Vagina (tissue), 2 donors: ENCODE results near the gene CNTNAP4. TPM values are rescaled to one million over a fixed set of nuclear protein-coding genes. Genes with fewer than 3 reads are reported as not detected.

Source experiments
- DNase-seq, 2 donors: peaks; one replicate each; pipeline ENCODE4 v3.0.0-alpha.2; 2017; ENCODE audit errors: extremely low spot score in 2 of 2
- H3K27ac ChIP-seq: fragments of 200-600 bp; sonication (generic); one replicate; pipeline ENCODE4 v1.5.1; 2019
- H3K27me3 ChIP-seq: fragments of 200-600 bp; sonication (generic); one replicate; pipeline ENCODE4 v1.5.1; 2019
- H3K36me3 ChIP-seq, 2 donors: fragments of 200-600 bp; sonication (generic); one replicate each; pipeline ENCODE4 v1.5.1; 2017 to 2019
- H3K4me1 ChIP-seq: fragments of 200-600 bp; sonication (generic); one replicate; pipeline ENCODE4 v1.5.1; 2019
- H3K4me3 ChIP-seq, 2 donors: fragments of 200-600 bp; sonication (generic); 1 replicate in 1 of 2; 2 replicates in 1 of 2; pipeline ENCODE4 v1.5.1; 2016 to 2019
- H3K9me3 ChIP-seq: fragments of 200-600 bp; sonication (generic); one replicate; pipeline ENCODE4 v1.5.1; 2019
- CTCF ChIP-seq, 3 experiments: fragments of 450-650 bp in 2 of 3; fragments of 200-600 bp in 1 of 3; sonication (generic) in 1 of 3; IDR thresholded peaks; one replicate each; pipeline ENCODE4 v1.5.1; 2017 to 2019; ENCODE audit warnings: antibody characterized with exemption in 3 of 3, mild to moderate bottlenecking in 2 of 3, moderate library complexity in 2 of 3
- POLR2A ChIP-seq, 2 donors: fragments of 450-650 bp; IDR thresholded peaks; one replicate each; pipeline ENCODE4 v1.6.1; 2017; ENCODE audit warnings: antibody characterized with exemption in 2 of 2, mild to moderate bottlenecking in 2 of 2, moderate library complexity in 2 of 2
- POLR2AphosphoS5 ChIP-seq, 2 donors: sonication (generic); formaldehyde crosslinking; IDR thresholded peaks; one replicate each; pipeline ENCODE4 v1.9.0; 2017; ENCODE audit warnings: antibody characterized with exemption in 2 of 2, mild to moderate bottlenecking in 2 of 2, low read depth in 1 of 2; ENCODE audit not compliant: insufficient read depth in 1 of 2
- intact Hi-C: fragments of 100-400 bp; cut with DNase I; formaldehyde crosslinking; loops from one replicate; pipeline ENCODE4 v1.15.1; 2023
- total RNA-seq: library from RNA; depleted of rRNA; stranded (reverse); fragments of >200 nt; gene quantifications from one replicate; pipeline ENCODE4 v1.2.3, GENCODE V29; 2016

CNTNAP4 gene
- total RNA-seq, 1 donor from 2014 or later, result 1.7 TPM

- Histone ChIP-seq H3K9me3 (no peaks in the 10 kb centered on the region), H3K27me3 (no peaks in the 10 kb centered on the region), H3K4me3 (no peak overlapping the region), H3K27ac (no peak overlapping the region), H3K4me1 (no peaks in the 10 kb centered on the region), H3K36me3 (no peaks in the 10 kb centered on the region)
- TF ChIP-seq POLR2A (IDR thresholded peaks at IDR 0.05) (no peak), POLR2AphosphoS5 (IDR thresholded peaks at IDR 0.05; ENCODE audit: insufficient read depth in 1 of 2, low read depth in 1 of 2) (no peak), CTCF (IDR thresholded peaks at IDR 0.05) (no peak)
- DNase-seq, result no peak
- intact Hi-C loops, result no loop called here
Measured at GRCh38 chr16:76490036-76490639, 212.9 kb downstream of the CNTNAP4 start.

DNA sequence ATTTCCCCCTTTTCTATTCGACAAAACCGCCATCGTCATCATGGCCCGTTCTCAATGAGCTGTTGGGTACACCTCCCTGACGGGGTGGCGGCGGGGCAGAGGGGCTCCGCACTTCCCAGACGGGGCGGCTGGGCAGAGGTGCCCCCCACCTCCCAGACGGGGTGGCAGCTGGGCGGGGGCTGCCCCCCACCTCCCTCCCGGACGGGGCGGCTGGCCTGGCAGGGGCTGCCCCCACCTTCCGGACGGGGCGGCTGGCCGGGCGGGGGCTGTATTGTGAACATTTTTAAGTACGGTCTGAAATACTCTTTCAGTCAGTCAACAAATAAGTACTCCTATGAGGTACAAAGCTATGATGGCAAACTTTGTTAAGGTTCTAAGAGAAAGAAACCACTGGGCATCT is 222.8 kb downstream of the CNTNAP4 start:
- H3K4me1 ChIP-seq, result no peaks in the 10 kb centered on the region
- no peak overlapping the region for H3K4me3 ChIP-seq
- H3K27ac ChIP-seq, result no peak overlapping the region
- TF ChIP-seq POLR2A (IDR thresholded peaks at IDR 0.05) (no peak), CTCF (IDR thresholded peaks at IDR 0.05) (no peak)
- no peak for DNase-seq
- H3K36me3 ChIP-seq, result no peaks in the 10 kb centered on the region
- no peaks in the 10 kb centered on the region for H3K27me3 ChIP-seq
- H3K9me3 ChIP-seq, result no peaks in the 10 kb centered on the region
- intact Hi-C loops, result no loop called here

DNA sequence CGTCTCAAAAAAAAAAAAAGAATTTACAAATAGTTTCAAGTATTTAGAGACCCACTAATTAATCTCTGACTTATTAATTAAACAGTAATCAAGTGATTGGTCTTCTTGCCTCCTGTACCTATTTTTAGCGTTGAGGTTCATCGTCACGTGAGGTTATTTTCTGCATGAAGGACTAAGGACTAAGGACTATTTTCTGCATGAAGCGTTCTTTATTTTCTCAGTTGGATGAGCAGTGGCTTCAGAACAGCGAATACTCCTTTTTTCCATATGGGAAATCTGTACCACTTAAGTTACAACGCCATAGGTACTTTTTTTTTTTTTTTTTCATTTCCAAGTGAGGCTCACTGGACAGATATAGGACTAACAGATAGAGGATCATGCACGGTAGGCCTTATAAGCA is 224.9 kb downstream of the CNTNAP4 start:
- Histone ChIP-seq H3K4me3 (no peak overlapping the region), H3K27ac (no peak overlapping the region), H3K36me3 (no peaks in the 10 kb centered on the region), H3K4me1 (no peaks in the 10 kb centered on the region), H3K27me3 (no peaks in the 10 kb centered on the region), H3K9me3 (no peaks in the 10 kb centered on the region)
- intact Hi-C loops, result no loop called here
- no peak for DNase-seq
- TF ChIP-seq POLR2A (IDR thresholded peaks at IDR 0.05) (no peak), POLR2AphosphoS5 (IDR thresholded peaks at IDR 0.05; ENCODE audit: insufficient read depth in 1 of 2, low read depth in 1 of 2) (no peak), CTCF (IDR thresholded peaks at IDR 0.05) (no peak)

- Histone ChIP-seq H3K4me3 (no peak overlapping the region), H3K9me3 (no peaks in the 10 kb centered on the region), H3K4me1 (no peaks in the 10 kb centered on the region), H3K27ac (no peak overlapping the region), H3K36me3 (no peaks in the 10 kb centered on the region), H3K27me3 (no peaks in the 10 kb centered on the region)
- intact Hi-C loops, result no loop called here
- no peak for TF ChIP-seq POLR2AphosphoS5 (IDR thresholded peaks at IDR 0.05; ENCODE audit: insufficient read depth in 1 of 2, low read depth in 1 of 2)
- TF ChIP-seq CTCF (IDR thresholded peaks at IDR 0.05), result no peak
- TF ChIP-seq POLR2A (IDR thresholded peaks at IDR 0.05), result no peak
- DNase-seq, result no peak
Measured at GRCh38 chr16:76502555-76502954, 225.4 kb downstream of the CNTNAP4 start.

DNA sequence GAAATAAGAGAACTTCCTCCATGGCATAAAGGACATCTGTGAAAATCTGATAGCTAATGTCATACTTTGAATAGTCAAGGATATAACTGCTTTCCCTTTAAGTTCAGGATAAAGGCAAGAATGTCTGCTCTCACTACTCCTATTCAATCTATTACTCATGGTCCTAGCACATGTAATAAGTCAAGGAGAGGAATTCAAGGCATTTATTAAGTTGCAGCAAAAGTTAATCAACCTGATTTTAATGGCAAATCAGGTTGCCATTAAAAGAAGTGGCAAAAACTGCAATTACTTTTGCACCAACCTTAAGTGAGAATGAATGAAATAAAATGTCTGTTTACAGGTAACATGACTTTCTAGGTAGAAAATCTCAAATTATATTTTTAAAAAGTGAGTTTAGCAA is 225.9 kb downstream of the CNTNAP4 start:
- H3K4me3 ChIP-seq, result no peak overlapping the region
- TF ChIP-seq POLR2AphosphoS5 (IDR thresholded peaks at IDR 0.05; ENCODE audit: insufficient read depth in 1 of 2, low read depth in 1 of 2), result no peak
- no peak for TF ChIP-seq CTCF (IDR thresholded peaks at IDR 0.05)
- no peak for TF ChIP-seq POLR2A (IDR thresholded peaks at IDR 0.05)
- no peaks in the 10 kb centered on the region for H3K36me3 ChIP-seq
- DNase-seq, result no peak
- H3K27me3 ChIP-seq, result no peaks in the 10 kb centered on the region
- intact Hi-C loops, result no loop called here
- H3K4me1 ChIP-seq, result no peaks in the 10 kb centered on the region
- H3K27ac ChIP-seq, result no peak overlapping the region
- no peaks in the 10 kb centered on the region for H3K9me3 ChIP-seq
